Stimulated activated CD4-positive, alpha-beta T cell treated with anti-CD3 and anti-CD28 coated beads, Interleukin-4, amount 100 ng/mL, for 4 hours (primary cell): ENCODE data around the gene EPHA4.

Source experiments
- DNase-seq, 2 experiments: peaks; one replicate each; pipeline ENCODE4 v3.0.0-alpha.2; 2020

The EPHA4 gene

GRCh38 chr2:221381928-221382488, 190.1 kb downstream of the EPHA4 start:
- no peak for DNase-seq

- no peak for DNase-seq
Measured at GRCh38 chr2:221380686-221381085, 191.4 kb downstream of the EPHA4 start.

- no peak for DNase-seq
Measured at GRCh38 chr2:221380062-221380461, 192.0 kb downstream of the EPHA4 start.

- DNase-seq: no peak
Measured at GRCh38 chr2:221377597-221377996, 194.5 kb downstream of the EPHA4 start.

- no peak for DNase-seq
Measured at GRCh38 chr2:221377066-221377465, 195.0 kb downstream of the EPHA4 start.

- no peak for DNase-seq
Measured at GRCh38 chr2:221374234-221374633, 197.9 kb downstream of the EPHA4 start.

GRCh38 chr2:221372907-221373306, 199.2 kb downstream of the EPHA4 start:
- no peak for DNase-seq

GRCh38 chr2:221372159-221372884, 199.8 kb downstream of the EPHA4 start:
- no peak for DNase-seq

- no peak for DNase-seq
Measured at GRCh38 chr2:221371347-221371746, 200.8 kb downstream of the EPHA4 start.

GRCh38 chr2:221370857-221371211, 201.3 kb downstream of the EPHA4 start:
- no peak for DNase-seq

- no peak for DNase-seq
Measured at GRCh38 chr2:221370076-221370856, 201.8 kb downstream of the EPHA4 start.
